ENCODE measurements around the gene ROBO1. TPM values are rescaled to one million over a fixed set of nuclear protein-coding genes. Genes with fewer than 3 reads are reported as not detected.

Gene ROBO1
- polyA plus RNA-seq, 1 donor (not counting 4 experiments of a cell fraction or from before 2014, with no cell fraction given) = 27.1 TPM

DNA sequence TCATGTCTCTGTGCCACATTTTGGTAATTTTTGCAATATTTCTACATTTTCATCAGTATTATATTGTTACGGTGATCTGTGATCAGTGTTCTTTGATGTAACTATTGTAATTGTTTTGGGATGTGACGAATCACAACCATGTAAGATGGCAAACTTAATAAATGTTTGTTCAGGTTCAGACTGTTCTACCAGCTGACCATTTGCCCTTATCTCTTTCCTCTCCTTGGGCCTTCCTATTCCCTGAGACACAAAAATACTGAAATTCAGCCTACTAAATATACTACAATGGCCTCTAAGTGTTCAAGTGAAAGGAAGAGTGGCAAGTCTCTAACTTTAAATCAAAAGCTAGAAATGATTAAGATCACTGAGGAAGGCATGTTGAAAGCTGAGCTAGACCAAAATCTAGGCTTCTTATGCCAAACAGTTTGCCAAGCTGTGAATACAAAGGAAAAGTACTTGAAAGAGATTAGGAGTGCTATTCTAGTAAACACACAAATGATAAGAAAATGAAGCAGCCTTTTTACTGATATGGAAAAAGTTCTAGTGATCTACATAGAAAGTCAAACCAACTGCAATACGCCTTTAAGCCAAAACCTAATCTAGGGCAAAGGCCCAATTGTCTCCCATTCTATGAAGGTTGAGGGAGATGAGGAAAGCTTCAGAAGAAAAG, 952.8 kb downstream of the ROBO1 start:
- no peak overlapping the region for H3K4me2 ChIP-seq (ENCODE audit: control insufficient read depth, extremely low read depth, insufficient read depth, low read depth, low read length)
- DNase-seq (ENCODE audit: low read depth, low spot score) = no peak
- no peaks in the 10 kb centered on the region for H3K36me3 ChIP-seq (ENCODE audit: control insufficient read depth in 2 of 2, extremely low read depth in 1 of 2, insufficient read depth in 2 of 2, low read length in 2 of 2)
- no peaks in the 10 kb centered on the region for H3K9me1 ChIP-seq (ENCODE audit: control insufficient read depth, extremely low read depth, insufficient read depth, low read length)
- no peaks in the 10 kb centered on the region for H3K9me3 ChIP-seq (ENCODE audit: control insufficient read depth, low read depth, low read length)
- no peak overlapping the region for H3K27ac ChIP-seq (ENCODE audit: control insufficient read depth, insufficient read depth, low read length)
- dilution Hi-C loops (cut with MboI; ENCODE audit: extremely low pct_ligation_motif_present, low sequenced_read_pairs) = no loop called here
- no peaks in the 10 kb centered on the region for H3K79me2 ChIP-seq (ENCODE audit: control insufficient read depth, insufficient read depth, low read length)
- H4K20me1 ChIP-seq (ENCODE audit: control insufficient read depth, extremely low read depth, insufficient read depth, low read length) = no peaks in the 10 kb centered on the region
- H3K4me3 ChIP-seq (ENCODE audit: control insufficient read depth in 2 of 3, extremely low read depth in 1 of 3, insufficient read depth in 2 of 3, low read depth in 1 of 3, low read length in 3 of 3) = no peak overlapping the region
- no peak for FAIRE-seq
- no peaks in the 10 kb centered on the region for H3K4me1 ChIP-seq (ENCODE audit: control insufficient read depth, extremely low read depth, insufficient read depth, low read length)
- no peak overlapping the region for H3K9ac ChIP-seq (ENCODE audit: control insufficient read depth, extremely low read depth, insufficient read depth, low read length)
- no peaks in the 10 kb centered on the region for H3K27me3 ChIP-seq (ENCODE audit: control insufficient read depth, extremely low read depth, insufficient read depth, low read length)
- TF ChIP-seq, protein P1, sequence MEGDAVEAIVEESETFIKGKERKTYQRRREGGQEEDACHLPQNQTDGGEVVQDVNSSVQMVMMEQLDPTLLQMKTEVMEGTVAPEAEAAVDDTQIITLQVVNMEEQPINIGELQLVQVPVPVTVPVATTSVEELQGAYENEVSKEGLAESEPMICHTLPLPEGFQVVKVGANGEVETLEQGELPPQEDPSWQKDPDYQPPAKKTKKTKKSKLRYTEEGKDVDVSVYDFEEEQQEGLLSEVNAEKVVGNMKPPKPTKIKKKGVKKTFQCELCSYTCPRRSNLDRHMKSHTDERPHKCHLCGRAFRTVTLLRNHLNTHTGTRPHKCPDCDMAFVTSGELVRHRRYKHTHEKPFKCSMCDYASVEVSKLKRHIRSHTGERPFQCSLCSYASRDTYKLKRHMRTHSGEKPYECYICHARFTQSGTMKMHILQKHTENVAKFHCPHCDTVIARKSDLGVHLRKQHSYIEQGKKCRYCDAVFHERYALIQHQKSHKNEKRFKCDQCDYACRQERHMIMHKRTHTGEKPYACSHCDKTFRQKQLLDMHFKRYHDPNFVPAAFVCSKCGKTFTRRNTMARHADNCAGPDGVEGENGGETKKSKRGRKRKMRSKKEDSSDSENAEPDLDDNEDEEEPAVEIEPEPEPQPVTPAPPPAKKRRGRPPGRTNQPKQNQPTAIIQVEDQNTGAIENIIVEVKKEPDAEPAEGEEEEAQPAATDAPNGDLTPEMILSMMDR (optimal IDR thresholded peaks at IDR 0.05 in 1 of 3, IDR thresholded peaks at IDR 0.05 in 1 of 3, conservative IDR thresholded peaks at IDR 0.05 in 1 of 3; ENCODE audit: extremely low read depth in 1 of 3, insufficient read depth in 2 of 3, low read length in 3 of 3) = no peak
- TF ChIP-seq EZH2 (IDR thresholded peaks at IDR 0.05; ENCODE audit: low read length) = no peak
- no peak overlapping the region for H2AFZ ChIP-seq (ENCODE audit: control insufficient read depth, low read length)

DNA sequence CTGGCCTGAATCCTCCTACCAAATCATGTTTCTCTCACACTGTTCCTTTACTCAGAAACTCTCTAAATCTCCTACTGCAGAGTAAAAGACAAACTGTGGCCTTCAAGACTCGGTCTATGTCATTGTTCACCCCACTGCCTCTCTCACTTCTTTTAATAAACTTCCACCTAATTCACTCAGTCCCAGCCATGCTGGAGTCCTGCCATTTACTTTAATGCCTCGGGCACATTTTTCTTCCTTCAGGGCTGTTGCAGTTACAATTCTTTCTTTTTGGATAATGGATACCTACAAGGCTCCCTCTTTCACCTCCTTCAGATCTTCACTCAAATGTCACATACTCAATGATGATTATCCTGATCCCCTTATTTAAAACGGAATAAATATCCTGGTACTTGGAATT, 955.6 kb downstream of the ROBO1 start:
- dilution Hi-C loops (cut with MboI; ENCODE audit: extremely low pct_ligation_motif_present, low sequenced_read_pairs) = no loop called here
- FAIRE-seq = no peak

More for the DNA sequence above, 955.6 kb downstream of the ROBO1 start:
- H3K4me3 ChIP-seq (ENCODE audit: control insufficient read depth in 2 of 3, extremely low read depth in 1 of 3, insufficient read depth in 2 of 3, low read depth in 1 of 3, low read length in 3 of 3) = no peak overlapping the region
- no peaks in the 10 kb centered on the region for H3K36me3 ChIP-seq (ENCODE audit: control insufficient read depth in 2 of 2, extremely low read depth in 1 of 2, insufficient read depth in 2 of 2, low read length in 2 of 2)
- no peaks in the 10 kb centered on the region for H3K9me1 ChIP-seq (ENCODE audit: control insufficient read depth, extremely low read depth, insufficient read depth, low read length)
- TF ChIP-seq, protein P1 (optimal IDR thresholded peaks at IDR 0.05 in 1 of 3, IDR thresholded peaks at IDR 0.05 in 1 of 3, conservative IDR thresholded peaks at IDR 0.05 in 1 of 3; ENCODE audit: extremely low read depth in 1 of 3, insufficient read depth in 2 of 3, low read length in 3 of 3) = no peak
- TF ChIP-seq EZH2 (IDR thresholded peaks at IDR 0.05; ENCODE audit: low read length) = no peak
- DNase-seq (ENCODE audit: low read depth, low spot score) = no peak
- no peak overlapping the region for H3K9ac ChIP-seq (ENCODE audit: control insufficient read depth, extremely low read depth, insufficient read depth, low read length)
- H3K79me2 ChIP-seq (ENCODE audit: control insufficient read depth, insufficient read depth, low read length) = no peaks in the 10 kb centered on the region
- no peaks in the 10 kb centered on the region for H3K9me3 ChIP-seq (ENCODE audit: control insufficient read depth, low read depth, low read length)
- H3K4me2 ChIP-seq (ENCODE audit: control insufficient read depth, extremely low read depth, insufficient read depth, low read depth, low read length) = no peak overlapping the region
- no peak overlapping the region for H3K27ac ChIP-seq (ENCODE audit: control insufficient read depth, insufficient read depth, low read length)
- H4K20me1 ChIP-seq (ENCODE audit: control insufficient read depth, extremely low read depth, insufficient read depth, low read length) = no peaks in the 10 kb centered on the region
- no peaks in the 10 kb centered on the region for H3K4me1 ChIP-seq (ENCODE audit: control insufficient read depth, extremely low read depth, insufficient read depth, low read length)
- H3K27me3 ChIP-seq (ENCODE audit: control insufficient read depth, extremely low read depth, insufficient read depth, low read length) = no peaks in the 10 kb centered on the region
- H2AFZ ChIP-seq (ENCODE audit: control insufficient read depth, low read length) = no peak overlapping the region
